ENCODE results near the gene ACSF2. TPM values are rescaled to one million over a fixed set of nuclear protein-coding genes. Genes with fewer than 3 reads are reported as not detected.
A peak's percentile ranks its signal among the peaks of the same experiment; 100 is the strongest.

The ACSF2 gene
- total RNA-seq, 6 donors from 2014 or later: 52.3 to 239 (median 120) TPM

DNA sequence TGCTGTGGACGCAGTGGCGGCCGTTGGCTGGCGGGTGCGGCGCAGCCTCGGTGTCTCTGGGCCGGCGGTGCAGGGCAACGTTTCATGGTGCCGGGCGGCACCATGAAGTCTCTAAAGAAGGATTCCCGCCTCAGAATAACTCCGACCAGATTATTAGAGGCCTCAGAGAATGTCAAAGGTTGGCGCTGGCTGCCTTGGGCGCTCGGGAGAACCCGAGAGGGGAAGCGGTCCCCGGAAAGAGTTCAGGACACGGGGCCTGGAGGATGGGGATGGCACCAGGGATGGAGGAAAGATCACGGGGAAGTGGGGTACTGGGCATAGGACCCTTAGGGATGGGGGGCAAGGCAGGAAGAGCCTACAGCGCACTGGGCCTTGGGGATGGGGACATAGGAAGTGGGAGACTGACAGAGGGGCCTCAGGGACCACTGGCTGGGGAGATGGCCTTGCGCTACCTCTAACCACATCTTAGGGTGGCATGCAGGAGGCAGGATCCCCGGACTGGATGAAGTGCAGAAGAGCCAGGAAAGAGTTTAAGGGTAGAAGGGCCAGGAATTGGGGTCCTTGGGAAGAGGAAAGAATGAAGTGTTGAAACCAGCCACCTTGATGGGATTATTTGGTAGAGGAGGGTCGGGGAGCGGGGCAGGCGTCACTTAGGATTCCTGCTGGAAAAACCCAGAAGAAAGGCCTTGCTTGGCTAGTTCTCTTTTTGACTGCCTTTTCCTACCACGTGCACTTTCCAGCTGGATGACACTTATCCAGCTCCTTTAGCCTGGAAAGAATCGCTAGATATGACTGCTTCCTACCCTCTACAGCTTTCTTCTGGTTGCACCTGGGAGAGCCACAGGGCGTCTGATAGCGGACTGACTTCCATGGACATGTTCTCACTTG is 82.8 kb downstream of the ACSF2 start:
- Histone ChIP-seq H3K36me3 (no peaks in the 10 kb centered on the region), H3K4me3 (peak overlapping the region; percentile 69 to 77 (median 74)), H3K9me3 (no peaks in the 10 kb centered on the region), H3K27me3 (no peaks in the 10 kb centered on the region), H3K27ac (peak overlapping the region; percentile 64 to 85 (median 78)), H3K4me1 (peaks cover 6 to 16% (median 9%) of the 10 kb centered on the region in 4 donors)
- TF ChIP-seq CTCF (IDR thresholded peaks at IDR 0.05): no peak
- DNase-seq: no peak
- ATAC-seq (ENCODE audit: low FRiP score in 2 of 2): no peak
- WGBS, 2 donors: 35 to 58% methylated on average over 22 to 23 of the region's 32 CpGs

GRCh38 chr17:50511058-50511457 is 85.0 kb downstream of the ACSF2 start:
- no peak overlapping the region for H3K4me3 ChIP-seq
- no peak for DNase-seq
- H3K27me3 ChIP-seq: no peaks in the 10 kb centered on the region
- WGBS, 2 donors: 45 to 48% methylated on average over 3 of the region's 3 CpGs
- H3K4me1 ChIP-seq: peaks cover 6 to 16% (median 9%) of the 10 kb centered on the region in 4 donors
- no peak for TF ChIP-seq CTCF (IDR thresholded peaks at IDR 0.05)
- TF ChIP-seq POLR2AphosphoS5 (IDR thresholded peaks at IDR 0.05): no peak
- no peak for TF ChIP-seq EP300 (IDR thresholded peaks at IDR 0.05)
- TF ChIP-seq POLR2A (IDR thresholded peaks at IDR 0.05): no peak
- H3K27ac ChIP-seq: no peak overlapping the region
- ATAC-seq (ENCODE audit: low FRiP score in 2 of 2): no peak
- no peaks in the 10 kb centered on the region for H3K36me3 ChIP-seq
- H3K9me3 ChIP-seq: no peaks in the 10 kb centered on the region

- H3K36me3 ChIP-seq: no peaks in the 10 kb centered on the region
- H3K9me3 ChIP-seq: no peaks in the 10 kb centered on the region
- no peak overlapping the region for H3K27ac ChIP-seq
- DNase-seq (no peak), ATAC-seq (ENCODE audit: low FRiP score in 2 of 2) (no peak)
- 64 to 80% methylated on average over 4 of the region's 4 CpGs for WGBS, 2 donors
- H3K27me3 ChIP-seq: no peaks in the 10 kb centered on the region
- H3K4me1 ChIP-seq: peaks cover 6 to 8% (median 7%) of the 10 kb centered on the region in 4 donors
- no peak overlapping the region for H3K4me3 ChIP-seq
- TF ChIP-seq CTCF (IDR thresholded peaks at IDR 0.05) (no peak), POLR2AphosphoS5 (IDR thresholded peaks at IDR 0.05) (no peak), EP300 (IDR thresholded peaks at IDR 0.05) (no peak)
Measured at GRCh38 chr17:50513495-50513894, 87.5 kb downstream of the ACSF2 start.

DNA sequence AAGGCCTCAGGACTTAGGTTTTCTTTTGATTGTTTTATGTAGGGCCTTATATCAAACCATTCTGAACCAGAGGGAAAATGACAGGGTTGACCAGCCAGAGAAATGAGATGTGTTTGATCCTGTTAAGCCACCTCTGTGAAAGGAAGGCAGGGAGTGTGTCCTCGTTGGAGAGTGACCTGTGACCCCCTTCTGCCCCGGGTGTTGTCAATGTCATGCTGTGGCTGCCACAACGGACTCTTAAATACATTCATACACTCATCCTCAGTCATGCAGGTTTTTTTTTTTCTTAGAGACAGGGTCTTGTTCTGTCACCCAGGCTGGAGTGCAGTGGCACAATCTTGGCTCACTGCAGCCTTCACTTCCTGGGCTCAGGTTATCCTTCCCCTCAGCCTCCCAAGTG is 88.4 kb downstream of the ACSF2 start:
- H3K9me3 ChIP-seq: no peaks in the 10 kb centered on the region
- H3K27me3 ChIP-seq: no peaks in the 10 kb centered on the region
- ATAC-seq (ENCODE audit: low FRiP score in 2 of 2) (no peak), DNase-seq (no peak)
- H3K27ac ChIP-seq: no peak overlapping the region
- H3K4me1 ChIP-seq: no peaks in the 10 kb centered on the region
- no peak for TF ChIP-seq POLR2AphosphoS5 (IDR thresholded peaks at IDR 0.05)
- no peak for TF ChIP-seq POLR2A (IDR thresholded peaks at IDR 0.05)
- no peak for TF ChIP-seq CTCF (IDR thresholded peaks at IDR 0.05)
- TF ChIP-seq EP300 (IDR thresholded peaks at IDR 0.05): no peak
- WGBS, 2 donors: 74 to 80% methylated on average over 3 of the region's 3 CpGs
- no peak overlapping the region for H3K4me3 ChIP-seq
- no peaks in the 10 kb centered on the region for H3K36me3 ChIP-seq

Data from upper lobe of left lung (tissue), 6 donors.